Aorta (tissue), 5 donors: Measurements from ENCODE around the gene ZSWIM6. TPM values are rescaled to one million over a fixed set of nuclear protein-coding genes. Genes with fewer than 3 reads are reported as not detected.

Experiments used
- ATAC-seq: fragments of 200-7000 bp; cut with Tn5 transposase; one replicate; pipeline ENCODE4 v1.9.1; 2022; ENCODE audit warnings: moderate library complexity; ENCODE audit not compliant: low FRiP score
- DNase-seq, 2 donors: peaks; one replicate each; pipeline ENCODE4 v3.0.0-alpha.2; 2020
- H3K27ac ChIP-seq, 2 donors: one replicate each; pipeline ENCODE4 v1.5.1; 2013; ENCODE audit warnings: low read length in 2 of 2, mild to moderate bottlenecking in 2 of 2, moderate library complexity in 2 of 2, control low read depth in 1 of 2, inconsistent platforms in 1 of 2, low read depth in 1 of 2
- H3K27me3 ChIP-seq, 2 donors: one replicate each; pipeline ENCODE4 v1.6.1; 2013; ENCODE audit warnings: control low read depth in 1 of 2, low read length in 1 of 2, mild to moderate bottlenecking in 1 of 2, moderate library complexity in 1 of 2; ENCODE audit not compliant: insufficient read depth in 2 of 2, control insufficient read depth in 1 of 2
- H3K36me3 ChIP-seq, 2 donors: one replicate each; pipeline ENCODE4 v1.6.1; 2013; ENCODE audit warnings: control low read depth in 1 of 2, low read length in 1 of 2, mild to moderate bottlenecking in 1 of 2; ENCODE audit not compliant: insufficient read depth in 2 of 2, control insufficient read depth in 1 of 2
- H3K4me1 ChIP-seq, 2 donors: one replicate each; pipeline ENCODE4 v1.6.1; 2013; ENCODE audit warnings: low read length in 2 of 2, control low read depth in 1 of 2, mild to moderate bottlenecking in 1 of 2, moderate library complexity in 1 of 2; ENCODE audit not compliant: insufficient read depth in 2 of 2, control insufficient read depth in 1 of 2
- H3K4me3 ChIP-seq, 2 donors: one replicate each; pipeline ENCODE4 v1.5.1; 2013; ENCODE audit warnings: low read length in 2 of 2, control low read depth in 1 of 2, mild to moderate bottlenecking in 1 of 2
- H3K9me3 ChIP-seq: one replicate; pipeline ENCODE4 v1.6.1; 2013; ENCODE audit warnings: mild to moderate bottlenecking, low read length; ENCODE audit not compliant: control insufficient read depth
- WGBS, 2 donors: extraction: QIAGEN DNeasy Blood & Tissue Kit; methylation state at CpG; one replicate each; pipeline ENCODE4 v1.1.7; 2013; 5-methylcytosine and 5-hydroxymethylcytosine counted together
- intact Hi-C, 2 donors: fragments of 100-400 bp; cut with DNase I; formaldehyde crosslinking; loops; one replicate each; pipeline versions ENCODE4 v1.14.2 to v1.15.0; 2022
- polyA plus RNA-seq, 2 donors: library from polyadenylated mRNA; stranded (reverse); fragments of 200-250 nt; gene quantifications; one replicate each; pipeline ENCODE4 v1.2.3, GENCODE V29; 2013
- total RNA-seq, 2 donors: library from RNA; stranded (reverse); fragmentation: NEBNext Ultra II Directional; extraction: Animal tissue kit (Norgen Biotek cat#: 25700); gene quantifications; one replicate each; pipeline ENCODE4 v1.2.1, GENCODE V29; 2021
- donor health status: healthy with polysubstance abuse.
- donor health status: Bipolar disorder and iron deficiency.
- donor health status: DM: no; HTN: no; CAD: no.
- donor health status: DM: no; HTN: no; CAD: no.
- donor health status: DM: yes; HTN: yes; CAD: no.

Gene ZSWIM6
- total and polyA plus RNA-seq, 4 donors = 3.4 to 21.8 (median 12.4) TPM

DNA sequence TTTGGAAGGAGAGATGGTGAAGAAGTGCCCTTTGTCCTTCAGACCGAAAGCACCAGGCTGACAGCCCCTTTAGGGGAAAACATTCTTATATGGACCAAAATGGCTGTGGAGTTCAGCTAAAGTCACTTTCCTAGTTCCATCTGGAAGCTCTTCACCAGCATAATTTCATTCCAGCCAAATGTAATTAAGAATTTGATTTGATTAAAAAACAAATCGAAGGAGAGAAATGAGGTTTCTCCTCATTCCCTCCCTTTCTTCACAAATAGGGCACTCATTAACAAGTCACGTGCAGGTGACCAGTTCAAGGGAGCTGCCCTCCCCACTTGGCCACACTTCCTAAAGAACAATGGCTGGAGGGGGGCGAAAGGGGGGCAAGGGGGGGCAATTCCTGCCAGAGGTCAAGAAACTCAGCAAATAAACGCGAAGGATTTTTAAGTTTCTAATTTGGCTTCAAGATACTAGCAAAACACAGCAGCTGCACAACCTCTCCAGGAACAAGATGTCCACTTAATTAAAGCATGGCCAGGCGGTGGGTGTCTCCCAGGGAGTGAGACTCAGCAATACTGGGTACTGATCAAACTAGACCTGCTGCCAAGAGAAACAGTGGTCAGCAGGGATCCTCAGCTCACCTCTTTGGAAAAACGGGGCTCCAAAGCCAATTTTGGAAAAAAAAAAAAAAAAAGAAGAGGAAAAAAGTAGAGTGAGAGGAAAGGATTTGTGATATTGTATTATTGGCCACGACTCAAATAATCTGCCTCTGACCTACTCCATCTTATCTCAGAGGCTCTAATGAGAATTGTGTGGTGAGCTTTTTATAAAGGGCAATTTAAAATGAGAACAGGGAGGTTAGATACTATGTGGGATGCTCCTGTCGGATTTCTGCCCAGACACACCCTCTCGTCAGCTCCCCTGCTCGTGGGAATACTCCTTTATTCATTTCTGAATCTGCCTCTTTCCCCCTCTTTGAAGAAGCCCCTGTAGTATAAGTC, 254.3 kb downstream of the ZSWIM6 start:
- ATAC-seq (peak; percentile 68), DNase-seq (no peak)
- intact Hi-C loops = loop anchor here in 1 of 2 donors (10.0 kb wide), 1 partner anchor 158 kb away; no protein-coding TSS in a partner anchor
- Histone ChIP-seq H3K9me3 (no peaks in the 10 kb centered on the region), H3K4me3 (no peak overlapping the region), H3K4me1 (no peaks in the 10 kb centered on the region), H3K36me3 (no peaks in the 10 kb centered on the region), H3K27ac (no peak overlapping the region), H3K27me3 (no peaks in the 10 kb centered on the region)
- 68 to 75% methylated on average over 12 of the region's 12 CpGs for WGBS, 2 donors

DNA sequence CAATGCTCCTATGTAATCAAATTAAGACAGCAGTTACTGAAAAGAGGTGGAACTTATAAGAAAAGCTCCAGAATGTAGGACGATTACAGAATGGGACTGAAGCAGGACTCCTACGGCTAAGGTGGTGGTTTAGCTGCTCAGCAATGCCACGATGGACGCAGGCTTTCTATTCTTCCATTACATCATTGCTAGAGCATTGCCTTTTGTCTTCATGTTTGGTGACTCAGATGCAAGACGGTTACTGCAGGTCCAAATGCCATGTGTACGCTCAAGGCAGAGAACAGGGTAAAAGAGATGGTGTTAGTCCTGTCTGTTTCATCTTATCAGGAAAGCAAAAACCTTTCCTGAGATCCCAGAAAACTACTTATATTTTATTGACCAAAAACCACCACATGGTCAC, 255.1 kb downstream of the ZSWIM6 start:
- H3K4me3 ChIP-seq = no peak overlapping the region
- no peak for DNase-seq
- no peak overlapping the region for H3K27ac ChIP-seq
- no peak for ATAC-seq
- no peaks in the 10 kb centered on the region for H3K36me3 ChIP-seq
- no peaks in the 10 kb centered on the region for H3K27me3 ChIP-seq
- no peaks in the 10 kb centered on the region for H3K9me3 ChIP-seq
- no peaks in the 10 kb centered on the region for H3K4me1 ChIP-seq
- intact Hi-C loops = loop anchor here in 1 of 2 donors (10.0 kb wide), 1 partner anchor 158 kb away; no protein-coding TSS in a partner anchor
- WGBS, 2 donors = 60 to 65% methylated on average over 6 of the region's 6 CpGs

DNA sequence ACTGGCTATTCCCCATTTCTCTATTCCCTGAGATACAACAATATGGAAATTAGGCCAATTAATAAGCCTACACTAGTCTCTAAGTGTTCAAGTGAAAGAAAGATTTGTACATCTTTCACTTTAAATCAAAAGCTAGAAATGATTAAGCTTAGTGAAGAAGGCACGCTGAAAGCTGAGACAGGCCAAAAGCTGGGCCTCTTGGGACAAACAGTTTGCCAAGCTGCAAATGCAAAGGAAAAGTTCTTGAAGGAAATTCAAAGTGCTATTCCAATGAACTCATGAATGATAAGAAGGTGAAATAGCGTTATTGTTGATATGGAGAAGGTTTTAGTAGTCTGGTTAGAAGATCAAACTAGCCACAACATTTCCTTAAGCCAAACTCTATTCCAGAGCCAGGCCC, 256.2 kb downstream of the ZSWIM6 start:
- Histone ChIP-seq H3K36me3 (no peaks in the 10 kb centered on the region), H3K4me3 (no peak overlapping the region), H3K27me3 (no peaks in the 10 kb centered on the region), H3K4me1 (no peaks in the 10 kb centered on the region), H3K9me3 (no peaks in the 10 kb centered on the region), H3K27ac (no peak overlapping the region)
- no peak for ATAC-seq
- intact Hi-C loops = loop anchor here in 1 of 2 donors (10.0 kb wide), 1 partner anchor 157 kb away; no protein-coding TSS in a partner anchor
- DNase-seq = no peak
- 3 to 5% methylated on average over 2 of the region's 2 CpGs for whole genome bisulfite sequencing, 2 donors

DNA sequence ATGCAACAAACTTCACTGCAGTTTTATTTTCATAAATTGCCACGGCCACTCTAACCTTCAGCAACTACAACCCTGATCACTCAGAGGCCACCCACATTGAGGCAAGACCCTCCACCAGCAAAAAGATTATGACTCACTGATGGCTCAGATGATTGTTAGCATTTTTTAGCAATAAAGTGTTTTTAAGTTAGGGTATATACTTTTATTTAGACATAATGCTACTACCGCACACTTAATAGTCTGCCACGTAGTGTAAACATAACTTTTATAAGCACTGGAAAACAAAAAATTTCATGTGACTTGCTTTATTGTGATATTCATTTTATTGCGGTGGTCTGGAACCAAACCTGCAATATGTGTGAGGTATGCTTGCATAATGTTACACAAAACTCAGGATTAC, 257.9 kb downstream of the ZSWIM6 start:
- Histone ChIP-seq H3K4me1 (no peaks in the 10 kb centered on the region), H3K4me3 (no peak overlapping the region), H3K27ac (no peak overlapping the region), H3K9me3 (no peaks in the 10 kb centered on the region), H3K27me3 (no peaks in the 10 kb centered on the region), H3K36me3 (no peaks in the 10 kb centered on the region)
- intact Hi-C loops = loop anchor here in 1 of 2 donors (10.0 kb wide), 1 partner anchor 155 kb away; no protein-coding TSS in a partner anchor
- WGBS, 2 donors = 96 to 97% methylated on average over 4 of the region's 4 CpGs
- ATAC-seq = no peak
- no peak for DNase-seq

DNA sequence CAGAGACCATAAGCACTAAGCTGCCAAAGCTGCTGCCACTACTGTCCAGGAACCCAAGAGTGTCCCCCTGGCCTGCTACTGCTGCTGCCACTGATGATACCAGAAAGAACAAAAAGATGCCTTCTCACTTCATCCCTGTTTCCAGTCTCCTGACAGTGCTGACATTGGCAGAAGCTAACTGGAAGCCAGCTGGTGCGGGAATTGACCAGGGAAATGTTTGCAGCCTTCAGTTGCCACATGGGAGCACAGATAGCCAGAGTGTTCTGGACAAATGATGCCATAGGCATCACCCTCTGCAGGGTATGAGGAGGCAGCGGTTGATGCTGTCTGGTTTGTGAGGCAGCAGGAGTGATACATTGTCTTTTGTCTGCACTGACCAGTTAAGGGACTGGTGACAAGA, 258.4 kb downstream of the ZSWIM6 start:
- Histone ChIP-seq H3K4me3 (no peak overlapping the region), H3K36me3 (no peaks in the 10 kb centered on the region), H3K27ac (no peak overlapping the region), H3K4me1 (no peaks in the 10 kb centered on the region), H3K9me3 (no peaks in the 10 kb centered on the region), H3K27me3 (no peaks in the 10 kb centered on the region)
- WGBS, 2 donors = 95 to 97% methylated on average over 2 of the region's 2 CpGs
- DNase-seq = no peak
- intact Hi-C loops = no loop called here
- no peak for ATAC-seq

DNA sequence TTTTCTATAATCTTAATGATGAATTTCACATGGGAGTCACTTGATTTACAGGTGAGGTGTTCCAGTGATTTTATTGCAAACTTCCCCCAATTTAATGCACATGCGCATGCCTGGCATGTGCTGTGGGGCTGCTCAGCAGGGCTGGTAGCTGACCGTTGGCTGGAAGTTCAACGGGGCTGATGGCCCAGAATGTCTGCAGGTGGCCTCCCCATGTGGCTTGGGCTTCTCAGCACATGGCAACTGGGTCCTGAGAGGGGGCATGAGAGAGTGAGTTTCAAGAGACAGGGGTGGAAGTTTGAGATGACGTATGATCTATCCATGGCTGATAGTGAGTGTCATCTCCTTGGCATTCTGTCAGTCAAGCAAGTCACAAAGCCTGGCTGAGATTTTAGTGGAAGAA, 259.8 kb downstream of the ZSWIM6 start:
- ATAC-seq (no peak), DNase-seq (no peak)
- no peaks in the 10 kb centered on the region for H3K4me1 ChIP-seq
- intact Hi-C loops = no loop called here
- no peaks in the 10 kb centered on the region for H3K27me3 ChIP-seq
- 95 to 98% methylated on average over 4 of the region's 4 CpGs for WGBS, 2 donors
- no peak overlapping the region for H3K27ac ChIP-seq
- no peaks in the 10 kb centered on the region for H3K36me3 ChIP-seq
- no peaks in the 10 kb centered on the region for H3K9me3 ChIP-seq
- no peak overlapping the region for H3K4me3 ChIP-seq

DNA sequence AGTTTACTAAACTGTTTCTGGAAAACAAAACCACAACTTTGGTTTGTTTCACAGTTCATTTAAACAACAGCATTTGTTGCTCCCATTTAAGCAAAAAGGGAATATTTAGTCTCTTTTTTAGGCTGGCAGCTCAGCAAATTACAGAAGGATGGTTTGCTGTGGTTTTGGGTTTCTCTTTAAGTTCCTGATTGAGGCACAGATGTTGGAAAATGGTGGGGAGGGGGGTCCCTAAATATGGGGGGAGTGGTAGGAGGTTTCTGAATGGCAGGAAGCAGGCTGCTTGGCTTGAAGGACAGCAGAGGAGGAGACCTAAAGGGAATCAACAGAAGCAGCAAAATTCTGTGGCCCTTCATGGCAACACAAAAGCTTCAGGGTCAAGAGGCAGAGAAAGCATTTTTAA, 263.4 kb downstream of the ZSWIM6 start:
- DNase-seq (no peak), ATAC-seq (no peak)
- H3K4me3 ChIP-seq = no peak overlapping the region

More for the DNA sequence above, 263.4 kb downstream of the ZSWIM6 start:
- no peaks in the 10 kb centered on the region for H3K27me3 ChIP-seq
- H3K9me3 ChIP-seq = no peaks in the 10 kb centered on the region
- no peak overlapping the region for H3K27ac ChIP-seq
- no peaks in the 10 kb centered on the region for H3K36me3 ChIP-seq
- H3K4me1 ChIP-seq = peaks cover 0 to 3% of the 10 kb centered on the region in 2 donors
- intact Hi-C loops = no loop called here
